Loucy (cell line): ENCODE data around the gene MADD.

Experiments used
- H2AFZ ChIP-seq: fragments of 200-600 bp; sonication (generic); 2 replicates; pipeline ENCODE4 v1.6.0; 2016; ENCODE audit warnings: antibody characterized with exemption, mild to moderate bottlenecking, low read length, moderate library complexity
- H3F3A ChIP-seq: fragments of 200-600 bp; 2 replicates; pipeline ENCODE4 v1.6.0; 2016; ENCODE audit warnings: antibody characterized with exemption, low read depth, mild to moderate bottlenecking
- H3K27me3 ChIP-seq: fragments of 200-600 bp; sonication (generic); 2 replicates; pipeline ENCODE4 v1.6.1; 2014; ENCODE audit warnings: low read length, mild to moderate bottlenecking; ENCODE audit not compliant: insufficient read depth, poor library complexity, severe bottlenecking
- H3K36me3 ChIP-seq: fragments of 200-600 bp; sonication (generic); 2 replicates; pipeline ENCODE4 v1.6.1; 2016; ENCODE audit warnings: low read length; ENCODE audit not compliant: insufficient read depth
- H3K4me1 ChIP-seq: fragments of 200-600 bp; sonication (generic); 2 replicates; pipeline ENCODE4 v1.5.1; 2014; ENCODE audit warnings: low read length, mild to moderate bottlenecking; ENCODE audit not compliant: insufficient read depth, poor library complexity, severe bottlenecking
- H3K4me2 ChIP-seq: fragments of 200-600 bp; sonication (generic); 2 replicates; pipeline ENCODE4 v1.6.0; 2014; ENCODE audit warnings: antibody characterized with exemption, low read length, low read depth, mild to moderate bottlenecking; ENCODE audit not compliant: poor library complexity, severe bottlenecking
- H3K4me3 ChIP-seq: fragments of 200-600 bp; sonication (generic); 2 replicates; pipeline ENCODE4 v1.5.1; 2014; ENCODE audit warnings: low read length, mild to moderate bottlenecking, mixed read lengths; ENCODE audit not compliant: poor library complexity, severe bottlenecking
- H3K79me2 ChIP-seq: fragments of 200-600 bp; sonication (generic); 2 replicates; pipeline ENCODE4 v1.6.1; 2014; ENCODE audit warnings: low read length; ENCODE audit not compliant: insufficient read depth
- H3K9ac ChIP-seq: fragments of 200-600 bp; sonication (generic); 2 replicates; pipeline ENCODE4 v1.6.0; 2014; ENCODE audit warnings: mild to moderate bottlenecking, low read depth, low read length, moderate library complexity; ENCODE audit not compliant: poor library complexity, severe bottlenecking
- H3K9me2 ChIP-seq: fragments of 200-600 bp; sonication (generic); replicated peaks from 2 replicates; pipeline ENCODE4 v1.6.1; 2016; ENCODE audit warnings: low read depth, low read length, mixed read lengths
- H3K9me3 ChIP-seq: fragments of 200-600 bp; sonication (generic); 2 replicates; pipeline ENCODE4 v1.6.1; 2014; ENCODE audit warnings: mild to moderate bottlenecking, antibody characterized with exemption, low read length, low read depth; ENCODE audit not compliant: insufficient read depth
- H4K20me1 ChIP-seq: fragments of 200-600 bp; sonication (generic); 2 replicates; pipeline ENCODE4 v1.6.0; 2014; ENCODE audit warnings: antibody characterized with exemption, low read length, mild to moderate bottlenecking; ENCODE audit not compliant: insufficient read depth, poor library complexity, severe bottlenecking
- CTCF ChIP-seq: fragments of 200-600 bp; sonication (generic); conservative IDR thresholded peaks from 2 replicates; pipeline ENCODE4 v1.5.1; 2014; ENCODE audit warnings: mild to moderate bottlenecking, antibody characterized with exemption, low read length
- EZH2phosphoT487 ChIP-seq: fragments of 200-600 bp; IDR thresholded peaks from 2 replicates; pipeline ENCODE4 v1.6.1; 2018; ENCODE audit warnings: antibody characterized with exemption, mild to moderate bottlenecking, moderate library complexity, borderline replicate concordance

MADD gene

GRCh38 chr11:47257177-47257516 lies 12.8 kb upstream of the MADD start:
- Histone ChIP-seq H4K20me1 (no peaks in the 10 kb centered on the region), H3K9me2 (no peaks in the 10 kb centered on the region), H3K9me3 (no peaks in the 10 kb centered on the region), H3K4me3 (no peak overlapping the region), H3K27me3 (no peaks in the 10 kb centered on the region), H3F3A (no peaks in the 10 kb centered on the region), H3K79me2 (no peaks in the 10 kb centered on the region), H3K4me1 (peaks cover 24% of the 10 kb centered on the region), H2AFZ (no peak overlapping the region), H3K9ac (peak overlapping the region; percentile 50), H3K36me3 (no peaks in the 10 kb centered on the region), H3K4me2 (no peak overlapping the region)
- TF ChIP-seq CTCF (no peak), EZH2phosphoT487 (no peak)

- H3K36me3 ChIP-seq, result no peaks in the 10 kb centered on the region
- no peak for TF ChIP-seq EZH2phosphoT487
- TF ChIP-seq CTCF, result peak; percentile 64
- H3K4me3 ChIP-seq, result peak within 1 kb of the TSS; percentile 43
- no peaks in the 10 kb centered on the region for H4K20me1 ChIP-seq
- peaks cover 24% of the 10 kb centered on the region for H3K4me1 ChIP-seq
- peak within 1 kb of the TSS; percentile 50 for H3K9ac ChIP-seq
- H2AFZ ChIP-seq, result no peak within 1 kb of the TSS
- peak within 1 kb of the TSS; percentile 53 for H3K4me2 ChIP-seq
- no peaks in the 10 kb centered on the region for H3K27me3 ChIP-seq
- H3K79me2 ChIP-seq, result no peaks in the 10 kb centered on the region
- no peaks in the 10 kb centered on the region for H3F3A ChIP-seq
- H3K9me3 ChIP-seq, result no peaks in the 10 kb centered on the region
- no peaks in the 10 kb centered on the region for H3K9me2 ChIP-seq
Measured at GRCh38 chr11:47257517-47258316, 12.2 kb upstream of the MADD start, which contains the start of gene NR1H3. TSS of gene NR1H3 (plus strand) at chr11:47257996. CDS start at chr11:47259217, 1,221 bp downstream.

- no peaks in the 10 kb centered on the region for H3K79me2 ChIP-seq
- no peaks in the 10 kb centered on the region for H3K36me3 ChIP-seq
- no peaks in the 10 kb centered on the region for H3K27me3 ChIP-seq
- no peaks in the 10 kb centered on the region for H3K9me2 ChIP-seq
- no peak for TF ChIP-seq EZH2phosphoT487
- TF ChIP-seq CTCF, result no peak
- H4K20me1 ChIP-seq, result no peaks in the 10 kb centered on the region
- H3K9ac ChIP-seq, result peak overlapping the region; percentile 50
- no peak overlapping the region for H2AFZ ChIP-seq
- H3F3A ChIP-seq, result no peaks in the 10 kb centered on the region
- H3K4me2 ChIP-seq, result peak overlapping the region; percentile 53
- no peaks in the 10 kb centered on the region for H3K9me3 ChIP-seq
- H3K4me3 ChIP-seq, result peak overlapping the region; percentile 43
- H3K4me1 ChIP-seq, result peaks cover 24% of the 10 kb centered on the region
Measured at GRCh38 chr11:47258317-47258902, 11.5 kb upstream of the MADD start.
